Measurements from ENCODE around the gene SLC6A11. TPM values are rescaled to one million over a fixed set of nuclear protein-coding genes. Genes with fewer than 3 reads are reported as not detected.

SLC6A11 gene
- total and polyA plus RNA-seq, 2 of the 13 experiments (the other 11 are each of a cell fraction or from before 2014, with no cell fraction given): 17.9 to 34.5 TPM

DNA sequence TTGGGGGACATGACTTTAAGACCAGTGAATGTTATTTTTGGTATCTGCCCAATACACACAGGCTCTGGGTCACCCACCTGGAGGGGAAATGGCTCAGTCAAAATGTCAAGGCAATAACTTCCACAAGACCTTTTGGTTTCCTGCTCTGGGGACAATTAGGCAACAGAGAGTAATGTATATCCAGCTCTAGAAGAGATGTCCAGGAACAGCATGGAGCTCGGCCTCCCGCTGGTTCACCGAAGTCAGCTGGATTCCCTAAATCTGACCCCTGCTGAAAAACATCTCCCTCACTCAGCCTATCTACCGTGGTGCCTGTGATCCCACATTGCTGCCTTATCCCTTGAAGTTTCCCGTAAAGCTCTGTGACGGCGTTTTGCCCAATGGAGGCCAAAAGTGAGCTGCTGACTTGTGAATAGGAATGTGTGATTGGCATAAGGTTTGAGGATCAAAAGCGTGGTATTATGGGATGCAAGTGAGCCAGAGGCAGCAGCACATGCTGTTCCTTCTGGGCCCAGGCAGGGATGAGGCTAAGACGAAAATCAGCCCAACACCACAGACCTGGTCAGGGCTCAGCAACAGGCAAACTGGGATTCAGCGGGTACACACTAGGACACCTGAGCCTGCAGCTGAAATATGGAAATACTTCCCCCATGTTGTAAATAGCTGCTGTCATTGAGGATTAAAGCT, 47.2 kb upstream of the SLC6A11 start (continued):
- TF ChIP-seq, protein P1, sequence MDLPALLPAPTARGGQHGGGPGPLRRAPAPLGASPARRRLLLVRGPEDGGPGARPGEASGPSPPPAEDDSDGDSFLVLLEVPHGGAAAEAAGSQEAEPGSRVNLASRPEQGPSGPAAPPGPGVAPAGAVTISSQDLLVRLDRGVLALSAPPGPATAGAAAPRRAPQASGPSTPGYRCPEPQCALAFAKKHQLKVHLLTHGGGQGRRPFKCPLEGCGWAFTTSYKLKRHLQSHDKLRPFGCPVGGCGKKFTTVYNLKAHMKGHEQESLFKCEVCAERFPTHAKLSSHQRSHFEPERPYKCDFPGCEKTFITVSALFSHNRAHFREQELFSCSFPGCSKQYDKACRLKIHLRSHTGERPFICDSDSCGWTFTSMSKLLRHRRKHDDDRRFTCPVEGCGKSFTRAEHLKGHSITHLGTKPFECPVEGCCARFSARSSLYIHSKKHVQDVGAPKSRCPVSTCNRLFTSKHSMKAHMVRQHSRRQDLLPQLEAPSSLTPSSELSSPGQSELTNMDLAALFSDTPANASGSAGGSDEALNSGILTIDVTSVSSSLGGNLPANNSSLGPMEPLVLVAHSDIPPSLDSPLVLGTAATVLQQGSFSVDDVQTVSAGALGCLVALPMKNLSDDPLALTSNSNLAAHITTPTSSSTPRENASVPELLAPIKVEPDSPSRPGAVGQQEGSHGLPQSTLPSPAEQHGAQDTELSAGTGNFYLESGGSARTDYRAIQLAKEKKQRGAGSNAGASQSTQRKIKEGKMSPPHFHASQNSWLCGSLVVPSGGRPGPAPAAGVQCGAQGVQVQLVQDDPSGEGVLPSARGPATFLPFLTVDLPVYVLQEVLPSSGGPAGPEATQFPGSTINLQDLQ (CRISPR knock-in tag; IDR thresholded peaks at IDR 0.05): no peak
- TF ChIP-seq MLLT10 (CRISPR knock-in tag; IDR thresholded peaks at IDR 0.05) (no peak), HNRNPLL (IDR thresholded peaks at IDR 0.05; ENCODE audit: low read depth, low read length, poor library complexity, severe bottlenecking) (no peak), ZNF598 (CRISPR knock-in tag; IDR thresholded peaks at IDR 0.05; ENCODE audit: borderline replicate concordance) (no peak), PHF5A (CRISPR knock-in tag; IDR thresholded peaks at IDR 0.05; ENCODE audit: low read depth, unreplicated experiment) (no peak), SMAD9 (CRISPR knock-in tag; IDR thresholded peaks at IDR 0.05) (no peak), NR2F1 (CRISPR knock-in tag; IDR thresholded peaks at IDR 0.05) (no peak), HMG20B (CRISPR knock-in tag; conservative IDR thresholded peaks at IDR 0.05) (no peak), ZNF430 (CRISPR knock-in tag; IDR thresholded peaks at IDR 0.05) (no peak), ZNF83 (CRISPR knock-in tag; IDR thresholded peaks at IDR 0.05; ENCODE audit: borderline replicate concordance) (no peak)
- TF ChIP-seq, protein P2, sequence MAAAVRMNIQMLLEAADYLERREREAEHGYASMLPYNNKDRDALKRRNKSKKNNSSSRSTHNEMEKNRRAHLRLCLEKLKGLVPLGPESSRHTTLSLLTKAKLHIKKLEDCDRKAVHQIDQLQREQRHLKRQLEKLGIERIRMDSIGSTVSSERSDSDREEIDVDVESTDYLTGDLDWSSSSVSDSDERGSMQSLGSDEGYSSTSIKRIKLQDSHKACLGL (CRISPR knock-in tag; IDR thresholded peaks at IDR 0.05): no peak

All from HepG2 (cell line).